A673 (cell line): ENCODE results near the gene GRIK5. TPM values are rescaled to one million over a fixed set of nuclear protein-coding genes. Genes with fewer than 3 reads are reported as not detected.
A peak's percentile ranks its signal among the peaks of the same experiment; 100 is the strongest.

Source experiments
- BruUV-seq: library from RNA; stranded (reverse); fragments of 400-500 nt; replicated peaks from 2 replicates; lab custom pipeline; 2021; lab: Mats Ljungman, UMichigan
- CTCF ChIA-PET: fragments of 300-600 bp; sonication (Branson Sonifier 250); formaldehyde crosslinking; loops from one replicate; lab custom pipeline; 2022; ENCODE audit warnings: antibody characterized with exemption; lab: Charles Lee
- POLR2A ChIA-PET: fragments of 300-600 bp; sonication (Branson Sonifier 250); formaldehyde crosslinking; loops from one replicate; lab custom pipeline; 2022; ENCODE audit warnings: antibody characterized with exemption; ENCODE audit not compliant: low non-redundant PET; lab: Charles Lee
- DNase-seq: peaks from one replicate; pipeline ENCODE4 v3.0.0-alpha.2; 2015; ENCODE audit warnings: low spot score
- H3K27ac ChIP-seq: fragments of 200-600 bp; sonication (generic); 2 replicates; pipeline ENCODE4 v1.5.1; 2016; ENCODE audit warnings: mixed run types, low read depth, mild to moderate bottlenecking, mixed read lengths, antibody characterized with exemption, low read length; ENCODE audit not compliant: poor library complexity, severe bottlenecking
- H3K27me3 ChIP-seq: fragments of 200-600 bp; sonication (generic); replicated peaks from 2 replicates; pipeline ENCODE4 v1.6.1; 2017; ENCODE audit warnings: mixed run types, low read depth, mild to moderate bottlenecking, mixed read lengths, antibody characterized with exemption, low read length; ENCODE audit not compliant: insufficient read depth, poor library complexity
- H3K36me3 ChIP-seq: fragments of 200-600 bp; sonication (generic); 2 replicates; pipeline ENCODE4 v1.6.1; 2016; ENCODE audit warnings: mixed run types, mild to moderate bottlenecking, mixed read lengths, antibody characterized with exemption, low read length; ENCODE audit not compliant: insufficient read depth, poor library complexity, severe bottlenecking
- H3K4me1 ChIP-seq: fragments of 200-600 bp; sonication (generic); 2 replicates; pipeline ENCODE4 v1.6.1; 2017; ENCODE audit warnings: mixed run types, mild to moderate bottlenecking, mixed read lengths, antibody characterized with exemption, low read length; ENCODE audit not compliant: insufficient read depth, poor library complexity, severe bottlenecking
- H3K4me3 ChIP-seq: fragments of 200-600 bp; sonication (generic); 2 replicates; pipeline ENCODE4 v1.5.1; 2016; ENCODE audit warnings: low read depth, mixed run types, mild to moderate bottlenecking, mixed read lengths, low read length; ENCODE audit not compliant: poor library complexity, severe bottlenecking
- H3K9me3 ChIP-seq: fragments of 200-600 bp; sonication (generic); 2 replicates; pipeline ENCODE4 v1.6.1; 2016; ENCODE audit warnings: mixed run types, low read depth, mild to moderate bottlenecking, mixed read lengths, antibody characterized with exemption, low read length; ENCODE audit not compliant: poor library complexity, severe bottlenecking
- CTCF ChIP-seq: fragments of 300-800, 200-600 bp; sonication (generic); conservative IDR thresholded peaks from 2 replicates; pipeline ENCODE4 v1.5.1; 2017; ENCODE audit warnings: low read depth, mild to moderate bottlenecking, antibody characterized with exemption, low read length, moderate library complexity, mixed read lengths
- EZH2 ChIP-seq: fragments of 200-600 bp; sonication (generic); IDR thresholded peaks from 2 replicates; pipeline ENCODE4 v1.6.1; 2017; ENCODE audit warnings: borderline replicate concordance, low read depth, mild to moderate bottlenecking, mixed read lengths, antibody characterized with exemption, low read length; ENCODE audit not compliant: poor library complexity, severe bottlenecking
- intact Hi-C: fragments of 100-400 bp; cut with micrococcal nuclease; formaldehyde crosslinking; loops from one replicate; pipeline ENCODE4 v1.10.0; 2022; ENCODE audit not compliant: unreplicated experiment
- total RNA-seq: library from RNA; stranded (reverse); gene quantifications from 2 replicates; pipeline ENCODE4 v1.2.3, GENCODE V29; 2021

GRIK5 gene
- total RNA-seq, 1 experiment from 2014 or later: 24.0 TPM

GRCh38 chr19:42032431-42032830 is 37.6 kb downstream of the GRIK5 start:
- no peak overlapping the region for H3K4me3 ChIP-seq
- peaks cover 10% of the 10 kb centered on the region for H3K4me1 ChIP-seq
- intact Hi-C loops: loop anchor here (2.0 to 5.0 kb wide), 2 partner anchors 74 to 150 kb away; partner anchors contain the start of genes ARHGEF1 and RABAC1
- no peaks in the 10 kb centered on the region for H3K9me3 ChIP-seq
- peak; percentile 93 for DNase-seq
- no peaks in the 10 kb centered on the region for H3K36me3 ChIP-seq
- no TSS peak for BruUV-seq
- H3K27me3 ChIP-seq: no peaks in the 10 kb centered on the region
- no peak for TF ChIP-seq CTCF
- TF ChIP-seq EZH2: no peak
- no peak overlapping the region for H3K27ac ChIP-seq
- CTCF ChIA-PET: no interaction called here
- POLR2A ChIA-PET: no interaction called here

GRCh38 chr19:42030645-42031440 is 39.2 kb downstream of the GRIK5 start:
- H3K4me1 ChIP-seq: peaks cover 10% of the 10 kb centered on the region
- TF ChIP-seq EZH2 (no peak), CTCF (no peak)
- H3K27ac ChIP-seq: no peak overlapping the region
- H3K9me3 ChIP-seq: no peaks in the 10 kb centered on the region
- CTCF ChIA-PET: no interaction called here
- no TSS peak for BruUV-seq
- no peak overlapping the region for H3K4me3 ChIP-seq
- no peaks in the 10 kb centered on the region for H3K36me3 ChIP-seq
- intact Hi-C loops: loop anchor here (5.0 kb wide), 1 partner anchor 149 kb away; the partner anchor contains the start of gene ARHGEF1
- DNase-seq: no peak
- H3K27me3 ChIP-seq: no peaks in the 10 kb centered on the region
- POLR2A ChIA-PET: no interaction called here

- no TSS peak for BruUV-seq
- H3K27ac ChIP-seq: no peak overlapping the region
- peaks cover 10% of the 10 kb centered on the region for H3K4me1 ChIP-seq
- H3K36me3 ChIP-seq: no peaks in the 10 kb centered on the region
- CTCF ChIA-PET: interaction anchor here (0.6 to 0.9 kb wide), 2 partner anchors 18 to 64 kb away, joined by 3 to 5 read pairs; no protein-coding TSS in a partner anchor
- no peak for TF ChIP-seq EZH2
- peak; percentile 97 for TF ChIP-seq CTCF
- POLR2A ChIA-PET: no interaction called here
- H3K4me3 ChIP-seq: no peak overlapping the region
- H3K27me3 ChIP-seq: no peaks in the 10 kb centered on the region
- peak; percentile 53 for DNase-seq
- intact Hi-C loops: no loop called here
- H3K9me3 ChIP-seq: no peaks in the 10 kb centered on the region
Measured at GRCh38 chr19:42028304-42029216, 41.4 kb downstream of the GRIK5 start.
